GM19035 (cell line): ENCODE measurements around the gene ZNF74.

Experiments used
- ATAC-seq: cut with Tn5 transposase; IDR thresholded peaks from one replicate; pipeline ENCODE4 v1.9.1; 2021; ENCODE audit not compliant: unreplicated experiment

ZNF74 gene

GRCh38 chr22:20418211-20418788 is 24.3 kb downstream of the ZNF74 start:
- ATAC-seq = no peak

- ATAC-seq = no peak
Measured at GRCh38 chr22:20419664-20419951, 25.7 kb downstream of the ZNF74 start.

- ATAC-seq = no peak
Measured at GRCh38 chr22:20420157-20420842, 26.3 kb downstream of the ZNF74 start.

GRCh38 chr22:20421507-20421874 is 27.5 kb downstream of the ZNF74 start:
- ATAC-seq = no peak

- no peak for ATAC-seq
Measured at GRCh38 chr22:20422271-20423007, 28.5 kb downstream of the ZNF74 start.

GRCh38 chr22:20423008-20423905 is 29.3 kb downstream of the ZNF74 start:
- no peak for ATAC-seq

GRCh38 chr22:20423906-20424551 is 30.1 kb downstream of the ZNF74 start:
- ATAC-seq = no peak

GRCh38 chr22:20424568-20424931 is 30.6 kb downstream of the ZNF74 start:
- no peak for ATAC-seq

- ATAC-seq = no peak
Measured at GRCh38 chr22:20424932-20425565, 31.1 kb downstream of the ZNF74 start.

GRCh38 chr22:20425566-20426258 is 31.8 kb downstream of the ZNF74 start:
- no peak for ATAC-seq

- no peak for ATAC-seq
Measured at GRCh38 chr22:20426259-20426615, 32.3 kb downstream of the ZNF74 start.

- ATAC-seq = no peak
Measured at GRCh38 chr22:20427104-20427944, 33.4 kb downstream of the ZNF74 start.

GRCh38 chr22:20427945-20428417 is 34.0 kb downstream of the ZNF74 start:
- ATAC-seq = no peak

- no peak for ATAC-seq
Measured at GRCh38 chr22:20428496-20429253, 34.7 kb downstream of the ZNF74 start.

GRCh38 chr22:20429254-20430100 is 35.5 kb downstream of the ZNF74 start:
- ATAC-seq = no peak

GRCh38 chr22:20430101-20430719 is 36.3 kb downstream of the ZNF74 start:
- no peak for ATAC-seq
